Lower leg skin (tissue), 4 donors: Measurements from ENCODE around the gene RAD18. TPM values are rescaled to one million over a fixed set of nuclear protein-coding genes. Genes with fewer than 3 reads are reported as not detected.

Experiments
- DNase-seq, 2 donors: peaks; one replicate each; pipeline ENCODE4 v3.0.0-alpha.2; 2019; ENCODE audit warnings: low spot score in 2 of 2
- H3K4me3 ChIP-seq: fragments of 200-600 bp; sonication (generic); 2 replicates; pipeline ENCODE4 v1.5.1; 2017; ENCODE audit warnings: mild to moderate bottlenecking, low read depth; ENCODE audit not compliant: poor library complexity, severe bottlenecking
- POLR2A ChIP-seq, 2 donors: fragments of 450-650 bp; IDR thresholded peaks; one replicate each; pipeline ENCODE4 v1.6.1; 2016 to 2017; ENCODE audit warnings: antibody characterized with exemption in 2 of 2, mild to moderate bottlenecking in 1 of 2, moderate library complexity in 1 of 2
- WGBS, 2 donors: methylation state at CpG; one replicate each; pipeline ENCODE4 v1.1.5; 2018; 5-methylcytosine and 5-hydroxymethylcytosine counted together
- intact Hi-C: fragments of 100-400 bp; cut with DNase I; formaldehyde crosslinking; loops from one replicate; pipeline ENCODE4 v1.15.0; 2023; ENCODE audit warnings: low total_unique reads
- total RNA-seq, 4 donors: library from RNA; depleted of rRNA; stranded (reverse); fragments of >200 nt; gene quantifications; one replicate each; pipeline ENCODE4 v1.1.0, GENCODE V29; 2016
- TF ChIP-seq, protein P1 (sequence below), 3 donors: fragments of 450-650 bp; IDR thresholded peaks; one replicate each; pipeline ENCODE4 v1.5.1; 2016; ENCODE audit warnings: antibody characterized with exemption in 3 of 3, mild to moderate bottlenecking in 3 of 3, moderate library complexity in 2 of 3

Gene RAD18
- total RNA-seq, 4 donors from 2014 or later, result 6.5 to 14.7 (median 9.2) TPM

DNA sequence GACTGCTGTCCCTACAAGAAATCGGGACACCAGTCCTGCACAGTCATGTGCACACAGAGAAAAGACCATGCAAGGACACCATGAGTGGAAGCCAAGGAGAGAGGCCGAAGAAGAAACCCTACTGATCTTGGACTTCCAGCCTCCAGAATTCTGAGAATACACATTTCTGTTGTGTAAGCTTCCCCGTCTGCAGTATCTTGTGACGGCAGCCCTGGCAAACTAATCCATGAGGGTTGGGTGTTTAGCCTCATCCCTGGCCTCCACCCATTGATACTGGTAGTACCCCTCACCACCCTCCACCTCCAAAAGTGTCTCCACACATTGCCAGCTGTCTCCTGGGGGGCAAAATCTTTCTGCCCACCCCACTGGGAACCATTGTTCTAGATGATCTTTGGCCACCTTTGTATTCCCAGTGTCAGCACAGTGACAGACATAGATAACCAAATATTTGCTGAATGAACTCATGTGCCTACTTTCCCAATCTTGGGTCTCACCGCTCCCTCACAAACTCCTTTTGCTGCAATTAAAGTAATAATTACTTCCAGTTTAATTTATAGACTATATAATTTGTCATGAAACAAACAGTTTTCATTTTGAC is 83.8 kb downstream of the RAD18 start:
- 96 to 99% methylated on average over 5 of the region's 5 CpGs for WGBS, 2 donors

DNA sequence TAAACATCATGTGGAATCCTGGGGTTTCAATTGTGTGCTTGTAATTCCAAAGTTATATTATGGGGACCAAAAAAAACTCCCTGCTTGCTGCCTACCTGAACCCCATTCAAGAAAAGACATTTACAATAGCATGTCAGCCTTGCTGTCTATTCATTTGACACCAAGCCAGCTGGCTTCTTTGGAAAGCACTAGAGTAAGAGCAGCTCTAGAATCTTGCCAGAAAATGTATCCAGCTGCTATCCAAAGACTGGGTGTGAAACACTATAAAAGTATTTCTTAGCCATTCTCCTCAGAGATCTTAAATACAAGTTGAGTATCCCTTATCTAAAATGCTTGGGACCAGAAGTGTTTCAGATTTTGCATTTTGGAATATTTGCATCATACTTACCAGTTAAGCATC is 87.4 kb downstream of the RAD18 start:
- no peak overlapping the region for H3K4me3 ChIP-seq
- TF ChIP-seq POLR2A (IDR thresholded peaks at IDR 0.05), result no peak
- TF ChIP-seq, protein P1, sequence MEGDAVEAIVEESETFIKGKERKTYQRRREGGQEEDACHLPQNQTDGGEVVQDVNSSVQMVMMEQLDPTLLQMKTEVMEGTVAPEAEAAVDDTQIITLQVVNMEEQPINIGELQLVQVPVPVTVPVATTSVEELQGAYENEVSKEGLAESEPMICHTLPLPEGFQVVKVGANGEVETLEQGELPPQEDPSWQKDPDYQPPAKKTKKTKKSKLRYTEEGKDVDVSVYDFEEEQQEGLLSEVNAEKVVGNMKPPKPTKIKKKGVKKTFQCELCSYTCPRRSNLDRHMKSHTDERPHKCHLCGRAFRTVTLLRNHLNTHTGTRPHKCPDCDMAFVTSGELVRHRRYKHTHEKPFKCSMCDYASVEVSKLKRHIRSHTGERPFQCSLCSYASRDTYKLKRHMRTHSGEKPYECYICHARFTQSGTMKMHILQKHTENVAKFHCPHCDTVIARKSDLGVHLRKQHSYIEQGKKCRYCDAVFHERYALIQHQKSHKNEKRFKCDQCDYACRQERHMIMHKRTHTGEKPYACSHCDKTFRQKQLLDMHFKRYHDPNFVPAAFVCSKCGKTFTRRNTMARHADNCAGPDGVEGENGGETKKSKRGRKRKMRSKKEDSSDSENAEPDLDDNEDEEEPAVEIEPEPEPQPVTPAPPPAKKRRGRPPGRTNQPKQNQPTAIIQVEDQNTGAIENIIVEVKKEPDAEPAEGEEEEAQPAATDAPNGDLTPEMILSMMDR (IDR thresholded peaks at IDR 0.05), result no peak
- no peak for DNase-seq
- intact Hi-C loops, result no loop called here

More for the DNA sequence above, 83.8 kb downstream of the RAD18 start:
- no peak for DNase-seq
- intact Hi-C loops, result no loop called here
- no peak for TF ChIP-seq POLR2A (IDR thresholded peaks at IDR 0.05)
- no peak overlapping the region for H3K4me3 ChIP-seq

DNA sequence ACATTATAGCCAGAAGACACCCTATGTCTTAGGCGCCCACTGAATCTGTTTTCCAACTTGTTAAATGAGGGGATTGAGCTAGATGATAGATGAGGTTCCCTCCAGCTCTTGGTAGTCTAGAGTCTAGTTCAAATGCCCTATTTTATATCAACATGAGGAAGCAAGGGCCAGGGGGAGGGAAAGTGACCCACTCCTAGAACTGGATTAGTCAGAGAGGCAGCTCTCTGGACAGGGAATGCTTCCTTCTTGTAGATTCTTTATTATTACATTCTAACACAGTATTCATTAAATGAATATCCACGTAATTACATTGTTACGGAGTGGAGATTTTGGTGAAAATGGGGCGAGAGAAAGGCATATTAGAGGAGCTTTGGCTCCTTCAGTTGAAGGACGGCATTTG is 89.5 kb downstream of the RAD18 start:
- DNase-seq, result no peak
- intact Hi-C loops, result no loop called here
- WGBS, 2 donors, result 93 to 97% methylated on average over 5 of the region's 5 CpGs
- H3K4me3 ChIP-seq, result no peak overlapping the region
- no peak for TF ChIP-seq POLR2A (IDR thresholded peaks at IDR 0.05)
- TF ChIP-seq, protein P1 (IDR thresholded peaks at IDR 0.05), result no peak

DNA sequence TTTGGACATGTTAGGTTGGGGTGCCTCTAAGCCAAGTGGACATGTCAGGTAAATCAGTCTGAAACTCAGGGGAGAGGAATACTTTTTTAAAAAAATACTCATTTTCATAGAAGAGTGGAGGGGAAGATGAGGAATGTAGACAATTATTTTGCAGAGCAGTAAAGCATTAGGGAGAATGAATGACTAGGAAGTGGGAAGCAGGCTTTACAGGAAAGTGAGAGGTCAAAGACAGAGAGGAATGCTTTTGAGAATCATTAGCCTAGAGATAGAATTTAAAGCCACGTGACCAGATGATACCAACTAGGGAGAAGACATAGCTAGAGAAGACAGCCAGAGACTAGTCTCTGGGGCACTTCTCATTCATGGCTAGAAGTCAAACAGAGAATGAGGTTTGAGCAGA is 91.0 kb downstream of the RAD18 start:
- no peak overlapping the region for H3K4me3 ChIP-seq
- no peak for DNase-seq
- 88 to 91% methylated on average over 1 of the region's 1 CpG for WGBS, 2 donors
- intact Hi-C loops, result no loop called here
- TF ChIP-seq POLR2A (IDR thresholded peaks at IDR 0.05), result no peak

DNA sequence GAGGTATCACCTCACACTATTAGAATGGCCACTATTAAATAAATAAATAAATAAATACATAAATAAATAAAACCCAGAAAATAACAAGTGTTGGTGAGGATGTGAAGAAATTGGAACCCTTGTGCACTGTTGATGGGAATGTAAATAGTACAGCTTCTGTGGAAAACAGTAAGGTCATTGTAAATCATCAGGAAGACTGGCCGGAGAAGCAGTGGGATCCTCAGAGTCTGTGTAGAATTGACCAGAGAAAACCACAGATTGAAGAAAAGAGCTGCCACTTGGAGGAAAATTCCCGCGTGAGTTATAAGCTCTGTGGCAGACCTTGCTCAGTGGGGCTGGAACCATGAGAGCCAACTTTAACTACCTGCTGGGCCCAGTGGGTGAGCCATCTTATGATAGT is 92.0 kb downstream of the RAD18 start:
- intact Hi-C loops, result no loop called here
- 86 to 97% methylated on average over 3 of the region's 3 CpGs for WGBS, 2 donors
- no peak for DNase-seq
- TF ChIP-seq POLR2A (IDR thresholded peaks at IDR 0.05), result no peak
- TF ChIP-seq, protein P1 (IDR thresholded peaks at IDR 0.05), result no peak
- no peak overlapping the region for H3K4me3 ChIP-seq

DNA sequence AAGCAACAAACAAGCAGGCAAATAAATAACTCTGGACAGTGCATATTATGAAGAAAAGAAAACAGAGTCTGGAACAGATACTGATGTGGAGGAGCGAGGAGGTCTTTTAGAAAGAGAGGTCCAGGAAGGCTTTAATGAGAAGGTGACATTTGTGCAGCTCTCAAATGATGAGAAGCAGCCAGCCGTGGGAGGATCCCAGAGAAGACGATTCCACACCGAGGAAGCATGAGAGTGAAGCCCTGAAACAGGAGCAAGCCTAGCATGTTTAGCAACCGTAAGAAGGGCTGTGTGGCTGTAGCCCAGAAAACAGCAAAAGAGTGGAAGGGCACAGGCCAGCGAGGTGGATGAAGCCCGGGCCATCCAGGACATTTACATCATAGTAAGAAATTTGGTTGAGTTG is 93.1 kb downstream of the RAD18 start:
- TF ChIP-seq, protein P1 (IDR thresholded peaks at IDR 0.05), result no peak
- TF ChIP-seq POLR2A (IDR thresholded peaks at IDR 0.05), result no peak
- intact Hi-C loops, result no loop called here
- DNase-seq, result no peak
- no peak overlapping the region for H3K4me3 ChIP-seq
- 92% methylated on average over 7 of the region's 7 CpGs for WGBS, 2 donors

DNA sequence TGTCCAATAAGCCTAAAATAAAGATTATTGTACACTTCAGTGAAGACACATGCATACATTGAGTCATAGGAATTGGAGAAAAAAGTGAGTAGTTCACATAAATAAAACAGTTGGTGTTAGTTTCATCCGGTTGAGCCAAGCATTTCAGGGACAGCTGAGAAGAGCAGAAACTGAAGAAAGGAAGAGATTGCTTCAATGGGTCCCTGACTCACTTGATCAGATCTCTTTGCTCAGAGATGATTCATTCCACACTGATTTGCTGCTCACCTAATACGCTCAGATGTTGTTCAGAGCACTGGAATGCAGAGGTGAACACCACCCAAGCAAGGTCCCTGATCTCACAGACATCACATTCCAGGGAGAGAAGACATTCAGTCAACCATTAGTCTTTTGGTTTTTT is 93.7 kb downstream of the RAD18 start:
- WGBS, 2 donors, result 57 to 71% methylated on average over 2 of the region's 2 CpGs
- intact Hi-C loops, result no loop called here
- H3K4me3 ChIP-seq, result no peak overlapping the region
- TF ChIP-seq POLR2A (IDR thresholded peaks at IDR 0.05), result no peak
- TF ChIP-seq, protein P1 (IDR thresholded peaks at IDR 0.05), result no peak
- no peak for DNase-seq
